ENCODE results near the gene UBA7.
"Not testable (repeated sequence)": the region's sequence is repeated elsewhere in the genome, so short reads cannot be mapped to it uniquely, and the experiment has no call there.

The UBA7 gene

DNA sequence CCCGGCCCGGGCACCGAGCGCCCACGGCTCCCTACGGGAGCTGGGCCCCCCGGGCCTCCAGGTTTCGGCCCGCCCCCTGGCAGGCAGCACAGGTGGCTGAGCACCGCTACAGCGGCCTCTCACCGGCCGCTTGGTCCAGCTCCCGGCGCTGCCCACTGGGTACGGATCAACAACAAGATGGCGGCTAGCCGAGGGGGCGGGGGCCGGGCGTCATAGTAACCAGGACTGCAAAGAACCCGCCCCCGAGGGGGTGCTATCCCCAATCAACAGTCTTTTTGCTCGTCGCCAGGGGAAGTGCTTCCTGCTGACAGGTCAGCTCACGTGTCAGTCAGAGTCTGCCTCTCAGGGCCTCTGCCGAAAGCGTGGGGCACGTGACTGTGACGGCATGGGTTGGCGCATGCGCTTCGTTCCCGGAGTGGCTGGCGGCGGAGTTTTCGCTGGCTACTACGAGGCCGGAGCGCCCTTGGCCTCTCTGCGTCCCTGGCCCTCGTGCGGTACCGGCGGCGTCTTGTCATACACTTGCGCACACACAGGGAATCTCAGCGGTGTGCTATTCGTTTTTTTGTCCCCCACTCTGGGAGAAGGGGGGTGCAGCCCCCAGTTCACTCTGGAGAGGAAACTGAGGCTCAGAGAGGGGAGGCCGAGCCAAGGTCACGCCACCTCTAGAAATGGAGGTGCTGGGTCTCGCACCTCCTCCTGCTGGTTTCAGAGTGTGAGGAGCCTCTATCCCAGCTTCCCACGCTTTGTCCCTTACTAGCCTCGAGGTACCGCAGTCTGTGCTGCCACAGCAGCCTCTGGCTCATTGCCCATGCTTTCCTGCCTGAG lies 27.2 kb downstream of the UBA7 start, which contains the start of gene IP6K1:
Gene IP6K1 (minus strand): TSS at position 186 of the 825 bp plus-strand sequence. CDS start 38,502 bp downstream, outside the sequence.
- in situ Hi-C loops (cut with HindIII; ENCODE audit: low sequenced_read_pairs): no loop called here

DNA sequence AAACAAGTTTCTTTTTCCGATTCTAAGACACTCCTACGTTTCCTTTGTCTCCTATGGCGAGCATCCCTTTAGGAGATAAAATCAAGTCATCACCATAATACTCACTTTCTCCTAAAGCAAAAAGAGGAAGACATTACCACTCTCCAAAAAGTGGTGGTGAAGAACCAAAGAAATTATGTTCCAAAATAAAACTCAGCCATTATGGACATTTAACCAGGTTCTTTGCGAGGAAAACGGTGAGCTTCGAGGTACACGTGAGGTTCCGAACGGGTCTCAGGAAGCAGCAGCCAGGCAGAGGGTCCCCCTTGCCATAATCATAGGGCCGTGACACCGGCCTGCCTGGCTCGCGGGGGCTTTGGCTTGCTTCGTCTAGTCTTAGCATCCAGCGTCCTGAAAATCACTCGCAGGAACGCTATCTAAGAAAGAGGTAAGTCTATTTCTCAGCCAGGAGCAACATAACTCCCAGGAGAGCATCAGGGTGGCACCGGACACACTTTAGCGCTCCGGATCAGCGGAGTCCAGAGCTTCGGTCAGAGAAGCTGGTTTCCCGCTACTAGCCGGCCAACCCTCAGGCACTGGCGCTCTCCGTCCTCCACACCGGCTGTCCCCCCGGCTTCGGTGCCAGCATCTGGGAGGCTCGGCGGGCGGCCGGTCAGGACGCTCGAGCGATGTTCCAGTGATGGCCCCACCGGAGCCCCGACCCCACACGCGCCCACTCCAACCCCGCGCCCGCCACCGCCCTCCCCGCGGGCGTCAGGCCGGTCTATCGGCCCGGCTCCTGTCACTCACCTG lies 28.0 kb downstream of the UBA7 start:
- in situ Hi-C loops (cut with HindIII; ENCODE audit: low sequenced_read_pairs): no loop called here

DNA sequence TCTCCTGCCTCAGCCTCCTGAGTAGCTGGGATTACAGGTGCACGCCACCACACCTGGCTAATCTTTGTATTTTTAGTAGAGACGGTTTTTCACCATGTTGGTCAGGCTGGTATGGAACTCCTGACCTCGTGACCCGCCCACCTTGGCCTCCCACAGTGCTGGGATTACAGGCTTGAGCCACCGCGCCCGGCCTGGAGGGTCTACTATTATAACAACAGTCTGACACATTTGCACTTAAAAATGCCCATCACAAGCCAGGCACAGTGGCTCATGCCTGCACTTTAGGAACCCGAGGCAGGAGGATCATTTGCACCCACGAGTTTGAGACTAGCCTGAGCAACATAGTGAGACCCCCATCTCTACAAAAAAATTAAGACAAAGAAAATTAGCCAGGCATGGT lies 31.5 kb downstream of the UBA7 start:
- in situ Hi-C loops (cut with HindIII; ENCODE audit: low sequenced_read_pairs): not testable (repeated sequence)

DNA sequence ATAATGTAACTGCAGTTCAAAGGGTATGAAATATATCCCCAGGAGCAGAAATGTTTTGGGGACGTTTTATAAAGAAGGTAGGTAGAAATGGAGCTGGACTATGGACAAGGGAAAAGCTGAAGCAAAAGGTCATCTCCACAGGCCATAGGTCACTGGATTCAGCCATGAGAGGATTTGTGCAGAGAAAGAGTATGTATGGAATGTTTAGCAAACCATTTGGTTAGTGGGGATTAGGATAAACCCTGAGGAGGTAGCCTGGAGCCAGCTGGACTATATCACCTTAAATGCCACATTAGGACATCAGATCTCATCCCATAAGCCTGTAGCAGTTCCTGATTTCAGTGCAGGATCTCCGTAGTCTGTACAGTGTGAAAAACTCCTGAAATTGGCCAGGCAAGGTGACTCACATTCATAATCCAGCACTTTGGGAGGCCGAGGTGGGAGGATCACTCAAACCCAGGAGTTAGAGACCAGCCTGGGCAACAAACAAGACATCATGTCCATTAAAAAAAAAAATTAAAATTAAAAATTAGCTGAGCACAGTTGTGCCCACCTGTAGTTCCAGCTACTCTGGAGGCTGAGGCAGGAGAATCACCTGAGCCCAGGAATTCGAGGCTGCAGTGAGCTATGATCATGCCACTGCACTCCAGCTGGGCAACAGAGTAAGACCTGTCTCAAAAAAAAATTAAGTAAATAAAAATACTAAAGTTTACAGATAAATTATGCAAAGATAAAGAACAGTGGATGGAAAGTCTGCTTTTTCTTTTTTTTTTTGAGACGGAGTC lies 32.1 kb downstream of the UBA7 start:
- in situ Hi-C loops (cut with HindIII; ENCODE audit: low sequenced_read_pairs): no loop called here

DNA sequence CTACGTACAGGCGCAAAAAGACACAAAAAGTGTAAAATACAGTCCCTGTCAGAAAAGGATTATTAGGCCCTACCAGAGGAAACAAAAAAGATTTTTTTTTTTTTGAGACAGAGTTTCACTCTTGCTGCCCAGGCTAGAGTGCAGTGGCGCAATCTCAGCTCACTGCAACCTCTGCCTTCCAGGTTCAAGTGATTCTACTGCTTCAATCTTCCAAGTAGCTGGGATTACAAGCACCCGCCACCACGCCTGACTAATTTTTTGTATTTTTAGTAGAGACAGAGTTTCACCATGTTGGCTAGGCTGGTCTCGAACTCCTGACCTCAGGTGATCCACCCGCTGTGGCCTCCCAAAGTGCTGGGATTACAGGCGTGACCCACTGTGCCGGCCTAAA lies 32.8 kb downstream of the UBA7 start:
- in situ Hi-C loops (cut with HindIII; ENCODE audit: low sequenced_read_pairs): not testable (repeated sequence)

DNA sequence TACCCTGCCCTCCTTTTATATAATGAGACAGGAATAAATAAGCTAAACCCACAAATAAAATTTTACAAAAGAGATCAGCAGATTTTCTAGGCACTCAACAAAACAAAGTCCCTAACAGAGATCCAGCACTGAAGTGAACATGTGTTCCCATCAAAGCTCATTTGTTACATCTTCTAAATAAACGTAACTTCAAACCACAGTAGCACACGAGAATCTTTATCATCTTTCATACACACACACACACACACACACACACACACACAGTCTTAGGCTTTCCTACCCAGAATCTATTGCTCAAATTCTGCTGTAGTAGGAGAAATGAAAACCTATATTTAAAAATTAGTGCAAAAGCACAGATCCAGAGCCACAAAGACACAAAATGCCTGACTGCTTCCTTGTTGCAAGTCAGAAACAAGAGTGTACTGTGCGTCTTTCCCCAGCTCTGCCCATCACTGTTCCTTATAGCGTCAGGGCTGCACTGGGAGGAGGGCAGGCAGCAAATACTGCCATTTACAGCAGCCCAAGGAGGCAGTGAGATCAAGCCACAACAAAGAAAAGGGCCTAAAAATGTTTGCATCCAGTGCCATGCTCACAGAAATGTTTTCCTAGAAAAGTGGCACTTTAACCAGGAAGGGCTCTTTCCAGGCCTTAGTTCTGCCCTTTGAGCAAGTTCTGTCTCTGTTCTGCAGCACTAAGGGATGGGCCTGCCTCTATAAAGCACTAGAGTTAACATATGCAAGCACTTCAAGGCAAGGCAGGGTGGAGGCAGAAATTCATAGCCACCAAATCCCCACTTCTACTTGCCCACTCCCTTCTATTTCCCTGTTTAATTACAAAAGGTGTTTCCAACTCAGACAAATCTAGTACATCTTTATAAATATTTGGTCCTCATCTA lies 33.4 kb downstream of the UBA7 start:
- in situ Hi-C loops (cut with HindIII; ENCODE audit: low sequenced_read_pairs): no loop called here

DNA sequence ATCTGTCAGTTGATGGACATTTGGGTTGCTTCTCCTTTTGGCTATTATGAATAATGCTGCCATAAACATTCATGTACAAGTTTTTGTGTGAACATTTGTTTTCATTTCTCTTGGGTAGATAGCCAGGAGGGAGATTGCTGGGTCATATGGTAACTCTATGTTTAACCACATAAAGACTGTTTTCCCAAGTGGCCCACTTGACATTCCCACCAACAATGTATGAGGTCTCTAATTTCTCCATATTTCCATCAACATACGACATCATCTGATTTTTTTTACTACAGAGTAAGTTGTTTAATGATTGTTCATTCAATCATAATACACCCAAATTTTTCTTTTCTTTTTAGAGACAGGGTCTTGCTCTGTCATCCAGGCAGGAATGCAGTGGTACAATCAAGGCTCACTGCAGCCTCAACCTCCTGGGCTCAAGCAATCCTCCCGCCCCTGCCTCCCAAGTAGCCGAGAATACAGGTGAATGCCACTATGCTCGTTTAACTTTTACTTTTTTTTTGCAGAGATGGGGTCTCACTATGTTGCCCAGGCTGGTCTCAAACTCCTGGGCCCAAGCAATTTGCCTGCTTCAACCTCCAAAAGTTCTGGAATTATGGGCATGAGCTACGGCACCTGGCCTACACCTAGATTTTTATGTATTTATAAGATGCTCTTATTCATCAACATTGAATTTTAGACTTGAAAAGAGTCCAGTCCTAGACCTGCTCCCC lies 34.2 kb downstream of the UBA7 start:
- in situ Hi-C loops (cut with HindIII; ENCODE audit: low sequenced_read_pairs): loop anchor here (10.0 kb wide), 1 partner anchor 85 kb away; the partner anchor contains the start of gene CAMKV

DNA sequence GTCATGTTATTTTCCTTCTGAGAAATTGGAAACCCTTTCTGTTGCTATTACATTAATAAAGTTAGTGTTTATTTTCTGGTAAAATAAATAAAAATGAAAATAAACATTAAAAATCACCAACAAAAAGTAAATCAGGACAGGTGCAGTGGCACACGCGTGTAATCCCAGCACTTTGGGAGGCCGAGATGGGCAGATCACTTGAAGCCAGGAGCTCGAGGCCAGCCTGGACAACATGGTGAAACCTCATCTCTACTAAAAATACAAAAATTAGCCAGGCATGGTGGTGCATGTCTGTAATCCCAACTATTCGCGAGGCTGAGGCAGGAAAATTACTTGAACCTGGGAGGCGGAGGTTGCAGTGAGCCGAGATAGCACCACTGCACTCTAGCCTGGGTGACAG lies 37.7 kb downstream of the UBA7 start:
- in situ Hi-C loops (cut with HindIII; ENCODE audit: low sequenced_read_pairs): loop anchor here (10.0 kb wide), 1 partner anchor 89 kb away; the partner anchor contains the start of gene CAMKV

DNA sequence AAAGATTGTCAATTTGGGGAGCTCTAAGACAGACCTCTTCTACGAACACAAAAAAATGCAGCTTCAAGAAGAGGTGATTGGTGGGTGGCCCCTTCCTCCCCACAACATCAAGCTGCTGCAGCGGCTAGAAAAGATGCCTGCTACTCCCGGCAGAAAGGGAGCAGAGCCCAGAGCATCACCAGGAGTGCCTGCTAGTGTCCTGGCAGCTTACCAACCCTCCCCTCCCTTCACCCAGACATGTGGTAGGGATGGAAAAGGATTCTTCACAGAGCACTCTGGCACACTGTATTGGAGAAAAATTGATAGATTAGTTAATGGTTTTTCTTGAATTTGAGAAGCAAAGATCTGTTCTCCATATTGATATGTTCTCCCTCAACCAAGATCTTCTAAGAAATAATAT lies 38.2 kb downstream of the UBA7 start:
- in situ Hi-C loops (cut with HindIII; ENCODE audit: low sequenced_read_pairs): loop anchor here (10.0 kb wide), 1 partner anchor 89 kb away; the partner anchor contains the start of gene CAMKV

DNA sequence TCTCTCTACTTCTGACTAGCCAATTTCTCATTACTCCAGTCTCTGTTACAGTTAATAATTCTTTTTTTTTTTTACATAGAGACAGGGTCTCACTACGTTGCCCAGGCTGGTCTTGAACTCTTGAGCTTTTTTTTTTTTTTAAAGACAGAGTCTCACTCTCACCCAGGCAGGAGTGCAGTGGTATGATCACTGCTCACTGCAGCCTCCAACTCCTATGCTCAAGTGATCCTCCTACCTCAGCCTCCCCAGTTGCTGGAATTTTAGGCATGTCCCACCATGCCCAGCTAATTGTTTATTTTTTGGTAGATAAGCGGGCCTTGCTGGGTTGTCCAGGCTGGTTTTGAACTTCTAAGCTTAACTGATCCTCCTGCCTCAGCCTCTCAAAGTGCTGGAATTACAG lies 41.0 kb downstream of the UBA7 start:
- in situ Hi-C loops (cut with HindIII; ENCODE audit: low sequenced_read_pairs): loop anchor here (5.0 to 10.0 kb wide), 3 partner anchors 65 to 95 kb away; partner anchors contain the start of gene CAMKV

DNA sequence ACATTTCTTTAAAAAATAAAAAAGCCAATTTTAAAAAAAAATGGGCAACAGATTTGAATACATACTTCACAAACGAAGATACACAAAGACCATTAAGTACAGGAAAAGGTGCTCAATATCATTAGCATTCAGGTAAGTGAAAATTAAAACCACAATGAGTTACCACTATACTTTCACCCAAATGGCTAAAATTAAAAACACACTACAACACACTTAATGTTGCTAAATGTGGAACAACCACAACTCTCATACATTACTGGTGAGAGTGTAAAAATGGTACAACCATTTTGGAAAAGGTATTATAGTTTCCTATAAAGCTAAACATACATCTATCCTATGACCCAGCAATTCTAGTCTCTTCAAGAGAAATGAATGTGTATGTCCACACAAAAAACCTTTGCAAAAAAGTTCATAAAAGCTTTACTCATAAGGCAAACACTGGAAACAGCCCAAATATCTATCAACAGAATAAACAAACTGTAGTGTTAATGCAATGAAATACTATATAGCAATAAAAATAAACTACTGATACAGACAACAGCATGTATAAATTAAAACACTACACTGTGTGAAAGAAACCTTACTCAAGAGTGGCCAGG lies 42.3 kb downstream of the UBA7 start:
- in situ Hi-C loops (cut with HindIII; ENCODE audit: low sequenced_read_pairs): loop anchor here (5.0 to 10.0 kb wide), 3 partner anchors 66 to 94 kb away; partner anchors contain the start of gene CAMKV

DNA sequence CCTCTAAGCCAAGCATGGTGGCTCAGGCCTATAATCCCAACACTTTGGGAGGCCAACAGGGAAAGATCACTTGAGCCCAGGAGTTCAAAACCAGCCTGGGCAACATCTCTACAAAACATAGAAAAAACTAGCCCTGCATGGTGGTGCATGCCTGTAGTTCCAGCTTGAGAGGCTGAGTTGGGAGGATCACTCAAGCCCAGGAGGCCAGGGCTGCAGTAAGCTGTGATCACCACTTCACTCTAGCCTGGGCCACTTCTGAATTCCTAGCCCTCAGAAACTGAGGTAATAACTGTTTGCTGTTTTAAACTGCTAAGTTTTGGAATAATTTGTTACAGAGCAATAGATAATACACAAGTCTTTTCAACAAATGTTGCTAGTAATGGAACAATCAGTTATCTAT lies 43.8 kb downstream of the UBA7 start:
- in situ Hi-C loops (cut with HindIII; ENCODE audit: low sequenced_read_pairs): loop anchor here (5.0 to 10.0 kb wide), 3 partner anchors 67 to 95 kb away; partner anchors contain the start of gene CAMKV

DNA sequence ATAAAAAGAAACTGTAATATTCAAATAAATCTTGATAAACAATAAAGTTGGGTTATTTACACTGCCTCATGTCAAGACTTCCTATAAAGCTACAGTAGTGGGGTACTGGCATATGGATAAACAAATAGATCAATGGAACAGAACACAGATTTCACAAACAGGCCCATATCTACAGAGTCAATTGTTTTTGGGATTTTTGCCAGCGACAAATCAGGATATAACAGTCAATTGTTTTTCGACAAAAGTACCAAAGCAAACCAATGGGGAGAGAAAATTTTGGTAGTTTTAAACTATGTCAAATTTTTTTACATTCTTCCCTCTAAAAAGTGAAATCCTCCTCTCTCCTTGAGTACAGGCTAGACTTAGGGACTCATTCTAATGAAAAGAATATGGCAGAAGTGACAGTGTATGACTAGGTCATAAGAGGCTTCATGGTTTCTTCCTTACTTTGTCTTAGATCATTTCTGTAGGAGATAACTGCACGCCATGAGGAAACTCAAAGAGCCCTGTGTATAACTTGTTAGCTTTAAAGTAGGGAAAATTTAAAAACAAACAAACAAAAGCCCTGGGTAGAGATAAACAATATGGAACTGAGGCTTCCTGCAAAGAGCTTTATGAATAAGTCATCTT lies 44.4 kb downstream of the UBA7 start:
- in situ Hi-C loops (cut with HindIII; ENCODE audit: low sequenced_read_pairs): no loop called here

DNA sequence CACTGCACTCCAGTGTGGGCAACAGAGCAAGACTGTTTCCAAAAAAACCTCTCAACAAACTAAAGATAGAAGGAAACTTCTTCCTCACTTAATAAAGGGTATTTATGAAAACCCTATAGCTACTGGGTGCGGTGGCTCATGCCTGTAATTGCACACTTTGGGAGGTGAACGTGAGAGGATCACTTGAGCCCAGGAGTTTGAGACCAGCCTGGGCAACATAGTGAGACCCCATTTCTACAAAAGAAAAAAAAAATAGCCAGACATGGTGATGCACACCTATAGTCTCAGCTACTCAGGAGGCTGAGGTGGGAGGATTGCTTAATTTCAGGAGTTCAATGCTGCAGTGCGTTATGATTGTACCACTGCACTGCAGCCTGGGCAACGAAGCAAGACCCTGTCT lies 49.8 kb downstream of the UBA7 start:
- in situ Hi-C loops (cut with HindIII; ENCODE audit: low sequenced_read_pairs): no loop called here

DNA sequence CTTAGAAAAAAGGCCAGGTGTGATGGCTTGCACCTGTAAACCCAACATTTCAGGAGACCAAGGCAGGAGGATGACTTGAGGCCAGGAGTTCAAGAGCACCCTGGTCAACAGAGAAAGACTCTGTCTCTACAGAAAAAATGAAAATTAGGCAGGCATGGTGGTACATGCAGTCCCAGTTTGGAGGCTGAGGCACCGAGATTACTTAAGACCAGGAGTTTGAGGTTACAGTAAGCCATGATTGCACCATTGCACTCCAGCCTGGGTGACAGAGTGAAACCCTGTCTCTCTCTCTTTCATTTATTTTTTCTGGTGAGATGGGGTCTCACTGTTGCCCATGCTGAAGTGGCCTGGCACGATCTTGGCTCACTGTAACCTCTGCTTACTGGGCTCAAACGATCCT lies 52.1 kb downstream of the UBA7 start:
- in situ Hi-C loops (cut with HindIII; ENCODE audit: low sequenced_read_pairs): no loop called here

DNA sequence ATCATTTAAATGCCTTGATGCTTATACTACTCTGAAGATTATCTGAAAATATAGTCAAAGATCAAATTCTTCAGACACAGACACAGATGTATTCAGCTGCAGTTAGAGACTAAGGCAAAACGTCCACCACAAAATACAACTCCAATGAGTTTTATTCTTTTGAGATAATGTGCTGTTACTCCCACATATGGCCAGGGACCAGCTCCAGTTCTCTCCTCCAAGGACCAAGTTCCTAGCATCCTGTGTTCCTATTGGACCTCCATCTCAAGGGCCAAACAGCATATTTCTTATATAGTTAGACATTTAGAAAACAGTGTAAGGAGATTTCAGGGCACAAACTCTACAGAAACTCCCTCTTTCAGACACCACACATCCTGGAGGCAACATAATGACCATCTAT lies 54.5 kb downstream of the UBA7 start:
- in situ Hi-C loops (cut with HindIII; ENCODE audit: low sequenced_read_pairs): no loop called here

DNA sequence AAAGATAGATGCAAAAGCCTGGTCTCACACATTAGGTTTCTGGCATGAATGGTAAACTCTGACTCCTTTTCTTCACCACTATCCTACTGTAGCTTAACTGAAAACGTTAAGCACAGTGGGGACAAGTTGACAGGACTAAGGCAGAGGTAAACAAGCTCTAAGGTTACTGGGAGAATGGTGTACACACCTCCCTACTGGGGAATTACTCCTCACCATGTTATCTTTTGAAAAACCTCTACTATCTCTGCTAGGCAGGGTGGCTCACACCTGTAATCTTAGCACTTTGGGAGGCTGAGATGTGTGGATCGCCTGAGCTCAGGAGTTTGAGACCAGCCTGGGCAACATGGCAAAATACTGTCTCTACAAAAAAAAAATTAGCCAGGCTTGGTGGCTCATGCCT lies 56.6 kb downstream of the UBA7 start:
- in situ Hi-C loops (cut with HindIII; ENCODE audit: low sequenced_read_pairs): no loop called here

DNA sequence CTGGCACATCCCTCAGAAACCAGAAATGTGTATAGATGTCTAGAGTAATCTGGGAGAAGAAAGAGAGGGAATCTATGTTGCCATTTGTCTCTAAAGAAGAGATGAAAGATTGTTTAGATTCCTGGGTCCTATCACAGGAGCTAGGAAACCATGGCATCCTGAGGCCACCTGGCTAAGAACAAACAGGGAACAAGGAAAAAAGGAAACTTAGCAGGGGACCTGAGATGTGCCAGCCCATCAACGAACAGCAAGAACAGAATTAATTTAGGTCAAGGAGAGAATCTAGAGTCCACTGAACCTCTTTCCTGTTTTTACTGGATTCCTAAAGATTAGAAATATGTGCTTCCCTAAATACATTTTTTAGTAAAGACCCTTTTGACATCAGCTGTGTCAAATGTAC lies 57.7 kb downstream of the UBA7 start:
- in situ Hi-C loops (cut with HindIII; ENCODE audit: low sequenced_read_pairs): no loop called here
